ENCODE measurements around the gene ZCCHC7. TPM values are rescaled to one million over a fixed set of nuclear protein-coding genes. Genes with fewer than 3 reads are reported as not detected.
"Not testable (repeated sequence)": the region's sequence is repeated elsewhere in the genome, so short reads cannot be mapped to it uniquely, and the experiment has no call there.

The ZCCHC7 gene
- total and polyA plus RNA-seq, 2 of the 8 experiments (the other 6 are each of a cell fraction or from before 2014, with no cell fraction given): 12.2 to 27.5 TPM

DNA sequence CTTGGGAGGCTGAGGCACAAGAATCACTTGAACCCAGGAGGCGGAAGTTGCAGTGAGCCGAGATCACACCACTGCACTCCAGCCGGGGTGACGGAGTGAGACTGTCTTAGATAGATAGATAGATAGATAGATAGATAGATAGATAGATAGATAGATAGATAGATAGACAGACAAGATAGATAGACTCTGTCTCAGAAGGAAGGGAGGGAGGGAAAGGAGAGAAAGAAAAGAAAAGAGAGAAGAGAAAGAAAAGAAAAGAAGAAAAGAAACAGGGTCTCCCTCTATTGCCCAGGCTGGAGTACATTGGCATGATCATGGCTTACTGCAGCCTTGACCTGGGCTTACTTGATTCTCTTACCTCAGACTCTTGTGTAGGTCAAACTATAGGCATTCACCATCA lies 44.0 kb downstream of the ZCCHC7 start:
- H4K91ac ChIP-seq (replicated peaks; ENCODE audit: insufficient read length, low read length); H2AK5ac ChIP-seq (ENCODE audit: low read depth, low read length); H3K79me1 ChIP-seq (ENCODE audit: low read depth, low read length); H4K8ac ChIP-seq (ENCODE audit: extremely low read depth, insufficient read depth, low read length); H3K4me3 ChIP-seq (ENCODE audit: extremely low read depth in 1 of 4, insufficient read depth in 2 of 4, low read depth in 3 of 4, low read length in 4 of 4); H3K27ac ChIP-seq (ENCODE audit: low read depth, low read length); H3K9ac ChIP-seq (replicated peaks in 1 of 4; ENCODE audit: extremely low read depth in 1 of 4, low read depth in 3 of 4, low read length in 3 of 4); H3K9me3 ChIP-seq (ENCODE audit: insufficient read depth in 2 of 2, low read depth in 1 of 2, low read length in 1 of 2); H3K36me3 ChIP-seq (ENCODE audit: control insufficient read depth in 2 of 4, insufficient read depth in 4 of 4, low read length in 3 of 4); H3K4me2 ChIP-seq (ENCODE audit: insufficient read depth in 1 of 2, low read depth in 2 of 2, low read length in 2 of 2); H2BK20ac ChIP-seq (ENCODE audit: low read length); H3K23ac ChIP-seq (ENCODE audit: insufficient read length); H3K79me2 ChIP-seq (ENCODE audit: control insufficient read depth in 1 of 2, insufficient read depth in 2 of 2, low read length in 2 of 2); DNase-seq (ENCODE audit: low read depth in 1 of 2, low spot score in 2 of 2); POLR2A ChIA-PET (ENCODE audit: partially characterized antibody); H2AFZ ChIP-seq (ENCODE audit: low read length); H4K5ac ChIP-seq (ENCODE audit: insufficient read length, low read depth, low read length); H3K4me1 ChIP-seq (replicated peaks in 1 of 4; ENCODE audit: control insufficient read depth in 3 of 4, insufficient read depth in 4 of 4, low read length in 3 of 4); H3K23me2 ChIP-seq (ENCODE audit: low read depth, low read length); H3K4ac ChIP-seq (replicated peaks; ENCODE audit: insufficient read length, low read depth, low read length); H2BK120ac ChIP-seq (replicated peaks; ENCODE audit: low read depth, low read length); H3K14ac ChIP-seq (ENCODE audit: insufficient read length); H2BK12ac ChIP-seq (ENCODE audit: low read depth, low read length); CTCF ChIA-PET (ENCODE audit: partially characterized antibody); H2BK5ac ChIP-seq (ENCODE audit: low read depth, low read length); H2BK15ac ChIP-seq (ENCODE audit: low read length); H4K20me1 ChIP-seq (replicated peaks in 1 of 2; ENCODE audit: control insufficient read depth in 1 of 2, insufficient read depth in 2 of 2, low read length in 2 of 2); FAIRE-seq; H3K18ac ChIP-seq (ENCODE audit: extremely low read depth, low read length); H3K56ac ChIP-seq (replicated peaks; ENCODE audit: insufficient read length, low read depth, low read length); H3K27me3 ChIP-seq (replicated peaks in 1 of 4; ENCODE audit: control insufficient read depth in 3 of 4, extremely low read depth in 1 of 4, insufficient read depth in 3 of 4, low read length in 3 of 4): not testable (repeated sequence)
- 95% methylated on average over 4 of the region's 4 CpGs; no CpG with 5 or more reads in 1 of the 2 experiments for WGBS, 2 experiments (ENCODE audit: extremely low coverage in 1 of 2, insufficient coverage in 1 of 2, insufficient read length in 1 of 2, insufficient replicate concordance in 2 of 2, low coverage in 1 of 2, low lambda C conversion rate in 2 of 2, missing lambda C conversion rate in 1 of 2)
